NCI-H2171 (cell line): ENCODE data around the gene NDUFA6.
A peak's percentile ranks its signal among the peaks of the same experiment; 100 is the strongest.

Experiments used
- DNase-seq: peaks from one replicate; lab custom pipeline; 2025; lab: John Stamatoyannopoulos, UW

Gene NDUFA6

DNA sequence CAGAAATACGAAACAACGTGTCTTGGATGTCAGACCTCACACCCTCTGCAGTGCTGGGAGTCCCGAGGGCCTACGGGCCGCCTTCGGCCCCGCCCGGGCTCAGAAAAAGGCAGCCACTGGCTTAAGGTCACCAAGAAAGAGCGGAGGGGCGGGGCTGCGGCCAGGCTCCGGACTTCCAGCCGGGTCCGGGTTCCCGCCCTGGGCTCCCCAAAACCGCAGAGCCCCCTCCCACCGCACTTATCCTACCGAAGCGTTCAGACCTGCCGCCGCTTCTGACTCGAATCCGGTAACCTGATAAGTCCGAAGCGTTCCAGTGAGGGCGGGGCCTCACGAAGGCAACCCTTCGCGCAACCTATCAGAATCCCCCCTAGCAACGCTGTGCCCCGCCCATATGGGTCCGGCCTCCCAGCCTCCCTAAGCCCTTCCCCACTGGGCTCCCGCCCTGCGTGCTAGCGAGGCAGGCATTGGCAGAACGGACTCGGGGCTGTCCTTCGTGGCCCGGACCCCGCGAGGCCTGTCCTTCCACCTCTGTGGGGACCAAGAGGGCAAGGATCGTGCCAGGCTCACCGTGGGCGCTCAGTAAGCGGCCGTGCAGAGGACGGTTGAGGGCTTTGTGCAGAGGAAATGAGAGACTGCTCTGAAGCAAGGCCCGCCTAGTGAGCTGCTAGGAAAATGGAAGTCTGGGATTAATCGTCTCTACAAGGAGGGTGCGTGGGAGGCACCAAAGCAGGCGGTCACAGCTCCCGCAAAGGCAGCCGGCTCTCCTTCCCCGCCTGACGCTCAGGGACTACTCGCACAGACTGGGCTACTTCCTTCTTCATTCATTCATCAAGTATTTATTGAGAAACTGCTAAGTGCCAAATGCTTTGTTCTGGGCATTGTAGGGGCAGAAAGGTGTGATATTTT is 19.8 kb downstream of the NDUFA6 start, which contains the start of gene NAGA:
TSS of gene NAGA (minus strand) at position 296 of the 906 bp plus-strand sequence. CDS start 515 bp downstream, outside the sequence.
- DNase-seq, result peak; percentile 98

DNA sequence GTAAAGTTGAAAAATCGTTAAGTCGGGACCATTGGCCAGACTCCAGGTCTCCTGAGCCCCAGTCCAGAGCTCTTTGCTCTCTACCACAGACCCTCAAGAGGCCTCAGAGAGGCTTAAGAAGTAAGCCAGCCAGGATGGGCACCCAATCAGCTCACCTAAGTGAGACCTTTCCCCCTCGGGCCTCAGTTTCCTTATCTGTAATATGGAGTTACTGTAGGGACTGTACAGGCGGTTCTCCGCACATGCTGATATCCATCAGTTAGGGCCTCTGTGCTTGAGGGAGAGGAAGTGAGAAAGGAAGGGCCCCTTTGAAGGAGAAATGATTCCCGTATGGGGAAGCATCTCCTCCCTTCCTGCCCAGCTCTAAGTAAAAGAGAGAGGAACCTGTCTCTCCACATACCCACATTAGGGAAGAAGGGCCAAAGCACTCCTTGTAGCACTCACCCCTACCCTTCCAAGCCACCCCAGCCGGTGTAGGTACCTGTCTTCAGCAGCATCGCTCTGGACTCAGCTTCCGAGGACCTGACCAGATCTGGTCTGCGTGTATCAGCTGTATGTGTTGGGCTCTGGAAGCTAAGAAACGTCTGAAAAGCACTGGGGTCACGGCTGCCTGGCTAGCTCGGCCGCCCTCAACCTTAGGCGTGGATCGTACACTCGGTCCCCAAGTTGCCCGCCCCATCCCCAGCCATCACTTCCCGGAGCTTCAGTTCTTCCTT is 20.6 kb downstream of the NDUFA6 start:
- DNase-seq, result no peak

DNA sequence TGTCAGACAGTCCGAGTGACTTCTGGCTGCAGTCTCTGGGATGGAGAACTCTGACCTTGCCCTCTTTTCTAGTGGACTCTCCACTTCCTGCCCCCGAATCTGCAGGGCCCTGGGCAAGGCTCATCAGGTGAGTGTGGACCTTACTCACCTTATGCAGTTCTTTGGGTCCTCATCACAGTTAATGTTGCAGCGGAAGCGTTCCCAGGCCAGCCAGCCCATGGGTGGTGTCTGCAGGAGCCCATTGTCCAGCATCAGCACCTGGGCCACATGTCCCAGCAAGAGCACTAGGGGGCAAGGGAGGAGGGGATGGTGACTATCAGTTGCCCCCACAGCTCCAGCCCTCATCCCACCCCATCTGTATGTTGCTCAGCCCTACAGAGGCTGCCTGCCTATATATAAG is 22.3 kb downstream of the NDUFA6 start:
- no peak for DNase-seq

DNA sequence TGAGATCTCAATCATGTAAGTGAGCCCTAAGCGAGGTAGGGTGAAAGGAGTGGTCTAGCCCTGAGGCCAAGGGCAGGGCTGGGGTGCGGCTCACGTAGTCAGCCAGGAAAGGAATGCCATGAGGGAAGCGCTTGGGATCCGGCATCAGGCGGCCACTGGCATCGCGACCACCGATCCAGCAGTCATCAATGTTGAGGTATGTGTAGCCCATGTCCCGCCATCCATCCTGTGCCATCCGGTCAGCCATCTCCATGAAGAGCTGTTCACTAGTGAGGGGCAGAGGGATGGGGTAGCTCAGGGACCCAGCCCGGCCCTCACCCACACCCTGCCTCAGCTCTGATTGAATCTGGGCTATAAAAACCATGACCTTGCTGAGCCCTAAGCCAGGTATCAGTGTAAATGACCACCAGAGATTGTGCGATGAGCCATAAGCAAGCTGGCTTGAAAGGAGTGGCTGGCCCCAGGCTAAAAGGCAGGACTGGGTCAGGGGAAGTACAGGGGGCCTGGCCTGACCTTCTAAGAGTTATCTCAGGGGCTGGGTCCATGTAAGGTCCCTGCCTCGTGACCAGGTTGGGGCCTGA is 22.8 kb downstream of the NDUFA6 start:
- DNase-seq, result no peak

DNA sequence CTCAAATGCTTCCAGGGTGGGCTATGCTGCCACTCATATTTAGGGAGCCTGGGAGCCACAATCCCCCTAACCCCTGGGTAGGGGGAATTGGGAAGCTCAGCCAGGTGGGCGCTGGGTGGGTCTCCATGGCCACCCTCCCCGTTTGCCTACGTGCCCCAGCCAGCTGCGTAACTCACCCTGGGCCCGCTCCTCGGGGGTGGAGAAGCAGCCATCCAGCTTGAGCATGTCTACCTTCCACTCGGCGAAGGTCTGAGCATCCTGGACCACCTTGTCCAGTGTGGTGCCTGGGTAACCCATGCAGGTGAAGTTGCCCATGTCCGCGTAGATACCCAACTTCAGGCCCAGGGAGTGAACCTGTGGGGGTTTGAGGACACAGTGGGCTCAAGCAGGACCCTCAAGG is 23.6 kb downstream of the NDUFA6 start:
- DNase-seq, result no peak

DNA sequence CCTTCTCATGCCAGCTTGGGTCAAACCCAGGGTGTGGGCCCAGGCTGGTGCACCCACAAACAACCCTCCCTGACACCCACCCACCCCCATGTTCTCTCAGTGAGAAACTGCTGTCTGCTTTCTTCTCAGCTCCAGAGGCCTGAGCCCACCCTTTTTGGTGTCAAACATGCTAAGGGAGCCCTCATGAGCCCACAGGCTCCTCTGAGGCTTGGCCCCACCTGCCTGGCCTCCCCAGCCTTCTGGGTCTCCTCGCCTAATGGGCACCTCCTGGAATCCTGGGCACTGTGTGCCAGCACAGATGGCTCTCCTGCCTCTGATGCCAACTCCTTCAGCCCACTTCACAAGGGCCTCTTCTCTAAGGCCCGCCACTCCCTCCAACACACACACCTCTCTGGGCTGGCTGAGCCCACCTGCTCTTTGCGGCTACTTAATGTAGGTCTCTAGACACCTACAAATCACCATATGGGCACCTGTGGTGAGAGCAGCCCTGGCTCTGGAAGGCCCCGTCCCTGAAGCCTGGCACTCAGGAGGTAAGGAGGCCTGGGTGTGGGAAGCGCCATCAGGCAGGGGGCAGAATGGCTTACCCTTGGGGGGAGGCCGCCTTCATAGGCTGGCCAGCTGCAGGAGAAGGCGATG is 24.3 kb downstream of the NDUFA6 start:
- DNase-seq, result no peak

DNA sequence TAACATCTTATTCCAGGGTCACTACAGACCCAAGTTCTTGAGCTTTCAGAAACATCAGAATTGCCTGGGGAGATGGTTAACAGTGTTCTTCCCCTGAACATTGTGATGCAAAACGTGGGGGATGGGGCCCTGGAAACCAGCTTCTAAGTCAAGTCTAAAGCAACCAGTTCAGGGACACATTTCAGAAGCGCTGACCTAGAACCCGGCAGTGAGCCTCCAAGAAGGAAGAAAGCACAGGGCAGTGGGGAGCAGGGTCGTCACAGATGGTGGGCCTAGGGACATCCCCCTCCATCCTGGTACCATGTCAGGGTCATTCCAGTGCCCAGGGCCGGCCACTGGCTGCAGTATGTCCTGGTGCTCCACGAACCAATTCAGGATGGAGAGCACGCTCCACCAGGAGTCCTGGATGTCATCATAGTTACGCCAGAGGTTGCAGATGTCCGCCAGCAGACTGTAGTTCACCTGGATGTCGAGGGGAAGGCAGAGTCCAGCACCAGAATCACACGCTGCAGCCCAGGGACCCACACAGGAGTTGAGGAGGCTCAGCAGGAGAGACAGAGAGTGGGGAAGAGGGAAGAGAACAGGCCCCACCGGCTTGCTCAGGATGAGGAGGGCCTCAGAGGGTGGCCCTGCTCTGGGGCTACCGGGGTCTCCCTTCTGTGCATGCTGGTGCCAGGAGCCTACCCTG is 25.0 kb downstream of the NDUFA6 start:
- no peak for DNase-seq

DNA sequence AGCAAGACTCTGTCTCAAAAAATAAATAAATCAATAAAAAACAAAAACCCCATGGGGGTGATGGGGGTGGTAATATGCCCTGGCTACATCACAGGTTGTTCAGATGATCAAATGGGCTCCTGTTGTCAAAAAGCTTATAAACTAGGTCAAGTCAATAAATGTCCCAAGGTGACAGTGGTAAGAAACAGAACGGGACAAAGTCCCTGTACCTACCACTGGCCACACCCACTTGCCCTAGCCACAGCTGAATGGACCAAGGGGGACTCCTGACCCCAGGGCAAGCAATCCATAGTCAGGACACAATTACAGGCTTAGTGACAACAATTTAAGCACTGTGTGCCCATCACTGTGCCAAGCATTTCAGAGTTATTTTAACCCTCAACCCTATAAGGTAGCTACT is 25.9 kb downstream of the NDUFA6 start:
- no peak for DNase-seq

DNA sequence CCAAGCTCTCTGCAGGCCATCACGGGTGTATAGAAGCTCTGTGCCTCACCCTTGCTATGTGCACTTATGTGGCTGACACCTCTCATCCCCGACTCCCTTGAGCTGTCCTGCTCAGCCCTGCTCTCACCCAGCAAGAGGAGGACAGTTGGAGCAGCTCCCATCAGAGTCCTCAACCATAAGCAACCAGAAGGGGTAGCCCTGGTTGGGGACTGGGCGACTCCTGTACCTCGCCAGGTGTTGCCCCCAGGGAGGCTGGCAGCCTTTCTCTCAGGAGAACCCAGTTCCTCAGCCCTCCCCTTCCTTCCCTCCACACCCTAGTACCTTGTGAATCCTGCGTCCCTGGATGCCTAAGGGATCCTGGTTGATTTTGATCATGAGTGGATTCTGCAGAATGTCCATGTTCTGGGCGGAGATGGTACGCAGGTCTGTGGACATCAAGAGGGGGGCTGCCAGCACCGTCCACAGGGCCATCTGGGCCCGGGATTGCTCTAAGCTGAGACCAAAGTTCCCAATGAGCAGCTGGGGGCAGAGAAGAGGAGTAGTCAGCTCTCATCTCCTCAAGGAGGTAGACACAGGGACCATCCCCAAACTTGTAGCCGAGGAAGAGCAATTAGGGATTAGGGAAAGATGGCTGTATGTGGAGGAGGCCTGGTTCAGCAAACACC is 27.9 kb downstream of the NDUFA6 start:
- DNase-seq, result no peak

DNA sequence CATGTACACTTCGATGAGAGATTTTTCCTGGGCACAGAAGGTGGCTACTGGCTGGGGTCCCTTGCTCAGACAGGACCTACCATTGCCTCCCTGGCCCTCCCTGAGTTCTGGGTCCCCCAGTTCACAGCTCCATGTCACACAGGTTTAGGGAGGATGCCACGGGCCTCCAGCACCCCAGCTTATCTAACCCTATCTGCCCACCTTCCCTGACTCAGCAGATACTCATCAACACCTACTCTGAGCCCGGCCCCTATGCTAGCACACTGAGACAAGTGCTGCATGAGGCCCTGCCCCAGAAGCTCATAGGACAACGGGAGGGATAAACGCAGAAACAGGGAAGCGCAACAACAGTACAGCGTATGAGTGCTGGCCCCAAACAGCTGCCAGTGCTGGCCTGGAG is 29.5 kb downstream of the NDUFA6 start:
- no peak for DNase-seq

DNA sequence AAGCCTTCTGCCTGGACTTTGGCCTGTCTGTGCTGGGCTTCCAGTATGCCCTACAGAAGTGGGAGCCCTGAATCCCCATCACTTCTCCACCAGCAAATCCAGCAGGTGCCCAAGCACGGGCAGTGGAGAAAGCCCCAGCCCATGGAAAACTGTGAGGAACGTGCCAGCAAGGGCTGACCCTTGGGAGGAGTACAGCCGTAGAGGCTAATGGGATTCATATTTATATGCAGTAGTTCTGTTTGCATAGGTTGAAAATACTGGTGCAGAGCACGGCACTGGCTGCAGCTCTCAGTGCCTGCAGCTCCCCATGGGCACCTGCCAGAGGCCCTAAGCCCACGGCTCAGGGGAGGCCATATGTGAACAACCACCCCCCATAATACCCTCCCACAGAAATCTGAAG is 30.1 kb downstream of the NDUFA6 start:
- DNase-seq, result no peak

DNA sequence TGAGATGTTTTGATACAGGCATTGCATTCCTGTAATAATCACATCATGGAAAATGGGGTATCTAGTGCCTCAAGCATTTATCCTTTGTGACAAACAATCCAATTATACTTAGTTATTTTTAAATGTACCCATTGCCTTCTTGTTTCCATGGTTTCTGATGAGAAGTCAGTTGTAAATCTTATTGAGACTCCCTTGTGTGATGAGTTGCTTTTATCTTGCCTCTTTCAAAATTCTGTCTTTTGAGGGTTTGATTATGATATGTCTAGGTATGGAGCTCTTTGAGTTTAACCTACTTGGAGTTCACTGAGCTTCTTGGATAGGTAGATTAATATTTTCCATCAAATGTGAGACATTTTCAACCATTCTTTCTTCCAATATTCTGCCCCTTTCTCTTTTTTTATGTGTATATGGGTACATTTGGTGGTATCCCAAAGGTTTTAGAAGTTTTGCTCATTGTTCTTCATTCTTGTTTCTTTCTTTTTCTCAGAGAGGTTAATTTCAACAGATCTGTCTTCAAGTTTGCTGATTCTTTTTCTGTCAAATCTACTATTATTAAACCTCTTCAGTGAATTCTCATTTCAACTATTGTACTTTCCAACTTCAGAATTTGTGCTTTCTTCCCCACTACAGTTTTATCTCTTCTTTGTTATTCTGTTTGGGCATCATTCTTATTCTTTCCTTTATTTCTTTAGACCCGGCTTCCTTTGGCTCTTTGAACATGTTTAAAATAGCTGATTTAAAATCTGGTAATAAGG is 33.6 kb downstream of the NDUFA6 start:
- no peak for DNase-seq

DNA sequence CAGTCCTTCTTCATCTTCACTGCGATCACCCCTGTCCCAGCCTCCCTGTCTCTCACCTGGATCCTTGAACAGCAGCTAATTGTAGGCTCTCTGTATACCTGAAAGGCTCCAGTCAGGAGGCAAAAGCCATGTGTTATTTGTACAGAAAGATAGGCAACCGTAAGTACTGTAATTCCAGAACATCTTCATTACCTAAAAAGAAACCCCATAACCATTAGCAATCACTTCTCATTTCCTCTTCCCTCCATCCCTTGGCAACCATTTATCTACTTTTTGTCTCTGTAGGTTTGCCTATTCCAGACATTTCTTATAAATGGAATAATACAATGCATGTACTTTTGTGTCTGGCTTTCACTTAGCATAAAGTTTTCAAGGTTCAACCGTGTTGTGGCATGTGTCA is 37.8 kb downstream of the NDUFA6 start:
- DNase-seq, result no peak

DNA sequence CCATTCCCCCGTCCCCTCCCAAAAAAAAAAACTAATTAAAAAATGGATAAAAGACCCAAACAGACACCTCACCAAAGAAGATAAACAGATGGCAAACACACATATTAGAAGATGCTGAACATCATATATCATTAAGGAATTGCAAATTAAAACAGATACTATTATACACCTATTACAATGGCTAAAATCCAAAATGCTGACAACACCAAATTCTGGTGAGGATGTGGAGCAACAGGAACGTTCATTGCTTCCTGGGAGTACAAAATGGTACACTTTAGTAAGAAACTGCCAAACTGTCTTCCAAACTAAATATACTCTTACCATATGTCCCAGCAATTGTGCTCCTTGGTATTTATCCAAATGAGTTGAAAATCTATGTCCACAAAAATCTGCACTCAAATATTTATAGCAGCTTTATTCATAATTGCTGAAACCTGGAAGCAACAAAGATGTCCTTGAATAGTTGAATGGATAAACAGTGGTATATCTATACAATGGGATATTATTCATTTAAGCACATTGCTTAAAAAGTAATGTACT is 39.9 kb downstream of the NDUFA6 start:
- DNase-seq, result no peak

DNA sequence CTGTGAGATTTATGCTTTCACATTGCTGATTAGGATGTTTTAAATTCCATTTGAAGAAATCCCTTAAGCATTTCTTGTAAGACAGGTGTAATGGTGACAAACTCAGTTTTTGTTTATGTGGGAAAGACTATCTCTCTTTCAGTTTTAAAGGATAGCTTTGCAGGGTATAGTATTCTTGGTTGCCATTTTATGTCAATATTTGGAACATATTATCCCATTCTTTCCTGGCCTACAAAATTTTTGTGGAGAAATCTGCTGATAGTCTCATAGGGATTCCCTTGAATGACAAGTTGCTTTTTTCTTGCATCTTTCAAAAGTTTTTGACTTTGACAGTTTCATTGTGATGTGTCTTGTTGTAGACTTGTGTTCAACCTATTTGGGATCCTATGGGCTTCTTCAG is 48.8 kb downstream of the NDUFA6 start:
- DNase-seq, result no peak

DNA sequence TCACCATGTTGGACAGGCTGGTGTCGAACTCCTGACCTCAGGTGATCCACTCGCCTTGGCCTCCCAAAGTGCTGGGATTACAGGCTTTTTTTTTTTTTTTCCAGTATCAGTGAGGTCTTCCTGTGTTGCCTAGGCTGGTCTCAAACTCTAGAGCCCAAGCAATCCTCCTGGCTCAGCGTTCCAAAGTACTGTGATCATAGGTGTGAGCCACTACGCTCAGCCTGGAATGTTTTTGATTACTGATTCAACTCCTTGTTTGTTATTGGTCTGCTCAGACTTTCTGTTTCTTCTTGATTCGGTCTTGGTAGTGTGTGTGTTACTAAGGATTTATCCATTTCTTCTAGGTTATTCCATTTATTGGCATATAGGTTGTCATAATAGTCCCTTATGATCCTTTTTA is 51.3 kb downstream of the NDUFA6 start:
- DNase-seq, result no peak
